Breast epithelium (tissue), 3 donors: ENCODE data around the gene R3HDML.

ENCODE experiments used
- POLR2A ChIP-seq: fragments of 450-650 bp; IDR thresholded peaks from one replicate; pipeline ENCODE4 v1.6.1; 2016; ENCODE audit warnings: antibody characterized with exemption, mild to moderate bottlenecking, moderate library complexity
- TF ChIP-seq, protein P1 (sequence below), 3 donors: fragments of 450-650 bp; IDR thresholded peaks; one replicate each; pipeline ENCODE4 v1.5.1; 2016 to 2017; ENCODE audit warnings: antibody characterized with exemption in 3 of 3, mild to moderate bottlenecking in 3 of 3, moderate library complexity in 3 of 3

DNA sequence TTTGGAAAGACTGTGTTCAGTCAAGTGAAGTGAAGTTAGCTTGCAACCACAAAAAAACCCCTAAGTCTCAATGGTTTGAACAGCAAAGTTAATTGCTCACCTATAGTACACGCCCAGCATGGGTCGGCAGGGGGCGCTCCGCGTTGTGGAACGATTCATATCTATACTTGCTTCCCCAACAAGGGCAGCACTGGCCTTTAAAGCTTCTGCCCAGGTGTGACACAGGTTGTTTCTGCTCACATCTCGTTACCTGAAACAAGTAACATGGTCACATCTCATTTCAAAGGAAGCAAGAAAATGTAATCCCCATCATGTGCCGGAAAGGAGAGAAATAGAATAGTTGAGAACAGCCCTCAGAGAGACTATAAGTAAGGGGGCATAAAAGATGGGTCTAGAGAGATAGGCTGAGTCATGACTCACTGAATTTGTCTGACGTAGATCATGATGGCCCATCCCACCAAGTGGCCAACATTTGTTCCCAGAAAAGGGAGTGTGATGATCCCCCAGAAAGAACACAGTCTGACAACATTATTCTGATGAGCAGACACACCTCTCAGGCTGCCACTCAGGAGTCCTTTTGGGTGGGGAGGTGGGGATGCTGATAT, 47.7 kb downstream of the R3HDML start:
- TF ChIP-seq, protein P1, sequence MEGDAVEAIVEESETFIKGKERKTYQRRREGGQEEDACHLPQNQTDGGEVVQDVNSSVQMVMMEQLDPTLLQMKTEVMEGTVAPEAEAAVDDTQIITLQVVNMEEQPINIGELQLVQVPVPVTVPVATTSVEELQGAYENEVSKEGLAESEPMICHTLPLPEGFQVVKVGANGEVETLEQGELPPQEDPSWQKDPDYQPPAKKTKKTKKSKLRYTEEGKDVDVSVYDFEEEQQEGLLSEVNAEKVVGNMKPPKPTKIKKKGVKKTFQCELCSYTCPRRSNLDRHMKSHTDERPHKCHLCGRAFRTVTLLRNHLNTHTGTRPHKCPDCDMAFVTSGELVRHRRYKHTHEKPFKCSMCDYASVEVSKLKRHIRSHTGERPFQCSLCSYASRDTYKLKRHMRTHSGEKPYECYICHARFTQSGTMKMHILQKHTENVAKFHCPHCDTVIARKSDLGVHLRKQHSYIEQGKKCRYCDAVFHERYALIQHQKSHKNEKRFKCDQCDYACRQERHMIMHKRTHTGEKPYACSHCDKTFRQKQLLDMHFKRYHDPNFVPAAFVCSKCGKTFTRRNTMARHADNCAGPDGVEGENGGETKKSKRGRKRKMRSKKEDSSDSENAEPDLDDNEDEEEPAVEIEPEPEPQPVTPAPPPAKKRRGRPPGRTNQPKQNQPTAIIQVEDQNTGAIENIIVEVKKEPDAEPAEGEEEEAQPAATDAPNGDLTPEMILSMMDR (IDR thresholded peaks at IDR 0.05) = peak; percentile 63 to 75 (median 68)
- no peak for TF ChIP-seq POLR2A
